Transverse colon (tissue), 4 donors: Measurements from ENCODE around the gene TLK2.
"Not testable (repeated sequence)": the region's sequence is repeated elsewhere in the genome, so short reads cannot be mapped to it uniquely, and the experiment has no call there.

Source experiments
- EP300 ChIP-seq: sonication (generic); formaldehyde crosslinking; IDR thresholded peaks from one replicate; pipeline ENCODE4 v1.6.1; 2017; ENCODE audit warnings: antibody characterized with exemption, low read depth
- POLR2AphosphoS5 ChIP-seq, 3 donors: sonication (generic); formaldehyde crosslinking; IDR thresholded peaks; one replicate each; pipeline ENCODE4 v1.6.1; 2016; ENCODE audit warnings: antibody characterized with exemption in 3 of 3
- TF ChIP-seq, protein P1 (sequence below), 5 experiments: fragments of 200-600 bp in 3 of 5; fragments of 450-650 bp in 2 of 5; sonication (generic) in 3 of 5; IDR thresholded peaks; 1 replicate in 2 of 5; 2 replicates in 3 of 5; pipeline ENCODE4 v1.5.1; 2016 to 2017; ENCODE audit warnings: antibody characterized with exemption in 5 of 5, inconsistent platforms in 3 of 5, mild to moderate bottlenecking in 2 of 5, moderate library complexity in 1 of 5

DNA sequence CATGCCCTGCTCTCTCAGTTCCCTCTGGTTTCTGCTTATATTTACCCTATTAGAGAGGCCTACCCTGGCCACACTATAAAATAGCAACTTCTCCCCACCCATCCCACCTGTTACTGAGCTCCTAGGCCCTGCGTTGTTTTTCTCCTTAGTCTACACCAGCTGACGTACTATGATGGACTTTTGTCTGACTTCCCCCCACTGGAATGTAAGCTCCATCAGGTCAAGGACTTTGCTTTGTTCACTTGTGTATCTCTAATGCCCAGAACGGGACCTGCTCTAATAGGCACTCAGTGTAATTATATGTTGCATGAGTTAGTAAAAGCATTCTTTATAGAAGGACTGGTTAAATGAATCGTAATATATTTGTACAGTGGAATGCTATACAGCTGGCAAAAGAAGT lies 62.4 kb downstream of the TLK2 start:
- TF ChIP-seq, protein P1, sequence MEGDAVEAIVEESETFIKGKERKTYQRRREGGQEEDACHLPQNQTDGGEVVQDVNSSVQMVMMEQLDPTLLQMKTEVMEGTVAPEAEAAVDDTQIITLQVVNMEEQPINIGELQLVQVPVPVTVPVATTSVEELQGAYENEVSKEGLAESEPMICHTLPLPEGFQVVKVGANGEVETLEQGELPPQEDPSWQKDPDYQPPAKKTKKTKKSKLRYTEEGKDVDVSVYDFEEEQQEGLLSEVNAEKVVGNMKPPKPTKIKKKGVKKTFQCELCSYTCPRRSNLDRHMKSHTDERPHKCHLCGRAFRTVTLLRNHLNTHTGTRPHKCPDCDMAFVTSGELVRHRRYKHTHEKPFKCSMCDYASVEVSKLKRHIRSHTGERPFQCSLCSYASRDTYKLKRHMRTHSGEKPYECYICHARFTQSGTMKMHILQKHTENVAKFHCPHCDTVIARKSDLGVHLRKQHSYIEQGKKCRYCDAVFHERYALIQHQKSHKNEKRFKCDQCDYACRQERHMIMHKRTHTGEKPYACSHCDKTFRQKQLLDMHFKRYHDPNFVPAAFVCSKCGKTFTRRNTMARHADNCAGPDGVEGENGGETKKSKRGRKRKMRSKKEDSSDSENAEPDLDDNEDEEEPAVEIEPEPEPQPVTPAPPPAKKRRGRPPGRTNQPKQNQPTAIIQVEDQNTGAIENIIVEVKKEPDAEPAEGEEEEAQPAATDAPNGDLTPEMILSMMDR (IDR thresholded peaks at IDR 0.05): not testable (repeated sequence)
- not testable (repeated sequence) for TF ChIP-seq EP300; POLR2AphosphoS5 (IDR thresholded peaks at IDR 0.05)
